ENCODE results near the gene PALD1. TPM values are rescaled to one million over a fixed set of nuclear protein-coding genes. Genes with fewer than 3 reads are reported as not detected.

The PALD1 gene
- total and polyA plus RNA-seq, 2 experiments from 2014 or later = 11.9 to 58.2 TPM

Other genes starting within 250 kb of the PALD1 start
- 135 and 178 TPM in 2 replicates for gene PPA1, start 245.3 kb upstream of the PALD1 start, total RNA-seq (2014; rRNA removed; shearing (Covaris generic))
- 206 and 228 TPM in 2 replicates for gene PPA1, start 245.3 kb upstream of the PALD1 start, polyA plus RNA-seq (2016; fragmentation: Nextera tagmentation; extraction: Ambion mirVana)
- gene NPFFR1, start 194.8 kb upstream of the PALD1 start, total RNA-seq (2014; rRNA removed; shearing (Covaris generic)) = 0.03 and 0.08 TPM in 2 replicates
- 0.05 TPM in 1 of 2 replicates, not detected in the other for gene NPFFR1, start 194.8 kb upstream of the PALD1 start, polyA plus RNA-seq (2016; fragmentation: Nextera tagmentation; extraction: Ambion mirVana)
- 43.3 and 43.9 TPM in 2 replicates for gene LRRC20, start 96.1 kb upstream of the PALD1 start, total RNA-seq (2014; rRNA removed; shearing (Covaris generic))
- gene LRRC20, start 96.1 kb upstream of the PALD1 start, polyA plus RNA-seq (2016; fragmentation: Nextera tagmentation; extraction: Ambion mirVana) = 5.9 and 7.1 TPM in 2 replicates
- 131 and 138 TPM in 2 replicates for gene EIF4EBP2, start 74.6 kb upstream of the PALD1 start, total RNA-seq (2014; rRNA removed; shearing (Covaris generic))
- gene EIF4EBP2, start 74.6 kb upstream of the PALD1 start, polyA plus RNA-seq (2016; fragmentation: Nextera tagmentation; extraction: Ambion mirVana) = 40.5 and 42.0 TPM in 2 replicates
- gene NODAL, start 37.1 kb upstream of the PALD1 start, total RNA-seq (2014; rRNA removed; shearing (Covaris generic)) = 28.4 and 29.9 TPM in 2 replicates
- 11.2 and 12.0 TPM in 2 replicates for gene NODAL, start 37.1 kb upstream of the PALD1 start, polyA plus RNA-seq (2016; fragmentation: Nextera tagmentation; extraction: Ambion mirVana)
- not detected in 2 replicates for gene PRF1, start 124.0 kb downstream of the PALD1 start, total RNA-seq (2014; rRNA removed; shearing (Covaris generic))
- 0.13 TPM in 1 of 2 replicates, not detected in the other for gene PRF1, start 124.0 kb downstream of the PALD1 start, polyA plus RNA-seq (2016; fragmentation: Nextera tagmentation; extraction: Ambion mirVana)
- 2.1 and 2.9 TPM in 2 replicates for gene ADAMTS14, start 193.7 kb downstream of the PALD1 start, total RNA-seq (2014; rRNA removed; shearing (Covaris generic))
- 1.5 and 1.9 TPM in 2 replicates for gene ADAMTS14, start 193.7 kb downstream of the PALD1 start, polyA plus RNA-seq (2016; fragmentation: Nextera tagmentation; extraction: Ambion mirVana)